ENCODE data around the gene KRT85.

Gene KRT85

DNA sequence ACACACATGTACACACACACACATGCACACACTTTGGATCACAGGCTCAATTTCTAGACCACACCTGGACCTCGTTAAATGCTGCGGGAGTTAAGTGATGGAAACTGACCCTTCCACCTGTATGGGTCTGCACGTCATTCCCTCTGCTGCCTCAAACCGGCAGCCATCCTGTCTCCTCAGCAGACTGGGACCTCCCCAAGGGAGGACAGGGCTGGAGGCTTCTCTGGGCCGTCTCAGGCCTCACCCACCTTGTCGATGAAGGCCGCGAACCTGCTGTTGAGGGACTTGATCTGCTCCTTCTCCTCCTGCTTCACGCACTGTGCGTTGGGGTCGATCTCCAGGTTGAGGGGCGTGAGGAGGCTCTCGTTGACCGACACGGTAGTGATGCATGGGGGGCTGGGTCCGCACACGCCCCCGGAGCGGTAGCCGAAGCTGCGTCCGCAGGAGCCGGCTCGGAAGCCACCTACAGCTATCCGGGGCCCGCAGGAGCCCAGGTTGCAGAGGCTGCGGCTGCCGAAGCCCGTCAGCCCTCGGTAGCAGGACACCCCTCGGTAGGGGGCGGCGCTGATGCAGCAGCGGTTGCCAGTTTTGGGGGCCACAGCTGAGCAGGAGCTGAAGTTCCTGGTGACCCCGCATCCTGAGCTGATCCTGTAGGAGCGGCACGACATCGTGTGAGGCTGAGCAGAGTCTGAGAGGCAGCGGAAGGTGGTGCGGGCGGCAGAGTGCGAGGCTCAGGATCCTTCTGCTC, at the start of gene KRT85:
KRT85 (minus strand) TSS at position 744 of the 748 bp plus-strand sequence; CDS start at position 668, 76 bp downstream.
- FAIRE-seq, result no peak

DNA sequence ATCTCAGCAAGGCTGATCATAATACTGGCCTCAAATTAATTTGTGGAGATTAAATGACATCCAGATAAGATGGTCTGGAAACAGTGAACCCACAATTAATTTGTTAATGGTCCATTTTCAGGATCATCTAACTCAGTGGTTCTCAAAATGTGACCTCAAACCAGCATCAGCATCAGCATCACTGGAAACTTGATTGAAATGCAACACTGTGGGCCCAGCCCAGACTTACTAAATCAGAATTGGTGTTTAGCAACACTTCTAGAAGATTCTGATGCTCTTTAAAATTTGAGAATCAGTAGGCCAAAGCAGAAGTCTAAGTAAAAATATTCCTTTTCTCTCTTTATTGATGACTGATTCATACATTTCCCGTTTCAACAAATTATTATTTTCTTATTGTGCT, 49.5 kb upstream of the KRT85 start:
- FAIRE-seq, result no peak

DNA sequence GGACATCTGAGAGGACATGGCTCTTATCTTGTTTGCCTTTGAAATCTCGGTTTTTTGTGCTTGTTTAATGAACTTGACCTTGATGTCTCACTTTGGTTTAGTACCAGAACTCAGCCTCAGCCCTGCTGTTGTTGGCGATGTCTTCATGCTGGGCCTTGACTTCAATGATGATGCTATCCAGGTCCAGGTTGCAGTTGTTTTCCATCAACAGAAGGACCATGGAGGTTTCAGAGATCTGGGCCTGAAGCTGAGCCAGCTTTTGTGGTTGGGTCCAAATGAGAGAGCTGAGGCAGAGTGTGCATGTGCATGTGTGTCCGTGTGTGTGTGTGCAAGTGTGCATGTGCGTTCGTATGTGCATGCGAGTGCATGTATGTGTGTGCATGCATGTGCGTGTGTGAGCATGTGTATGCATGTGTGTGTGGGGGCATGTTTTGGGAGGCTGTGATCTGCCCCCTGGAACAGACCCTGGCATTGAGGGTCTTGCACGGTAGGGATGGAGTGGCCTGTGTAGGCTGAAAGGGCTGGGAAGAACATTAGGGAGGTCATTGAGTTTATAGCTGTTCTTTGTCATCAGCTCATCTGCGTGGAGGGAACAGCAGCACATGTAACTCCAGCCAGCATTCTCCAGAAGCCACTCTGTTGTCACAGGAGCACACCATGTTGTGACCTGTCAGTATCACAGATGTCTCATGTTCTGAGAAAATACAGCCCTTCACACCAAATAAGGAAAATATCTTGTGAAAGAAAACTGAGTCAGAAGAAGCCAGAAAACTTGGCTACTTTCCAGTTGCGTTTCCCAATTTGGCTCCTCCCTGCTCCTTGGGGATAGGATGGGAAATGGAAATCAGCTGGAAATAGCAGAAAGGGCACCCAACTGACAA, 48.8 kb upstream of the KRT85 start:
- no peak for FAIRE-seq

DNA sequence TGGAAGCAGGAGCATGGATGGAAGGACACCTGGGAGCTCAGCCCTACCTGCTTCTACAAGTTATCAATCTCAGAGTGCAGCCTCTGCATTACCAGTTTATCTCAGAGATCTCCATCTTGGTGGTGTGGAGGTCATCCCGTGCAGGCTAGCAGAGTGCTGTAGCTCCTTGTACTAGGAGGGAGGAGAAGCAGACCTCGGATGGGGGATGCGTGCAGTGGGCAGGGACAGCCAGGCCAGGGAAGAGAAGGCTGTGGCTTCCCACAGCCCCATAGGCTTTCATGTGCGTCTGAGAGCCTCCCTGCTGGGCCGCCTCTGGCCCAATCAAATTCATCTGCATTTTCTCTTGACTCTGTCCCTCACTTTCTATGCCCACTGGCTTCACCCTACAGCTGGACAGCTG, 47.7 kb upstream of the KRT85 start:
- no peak for FAIRE-seq

DNA sequence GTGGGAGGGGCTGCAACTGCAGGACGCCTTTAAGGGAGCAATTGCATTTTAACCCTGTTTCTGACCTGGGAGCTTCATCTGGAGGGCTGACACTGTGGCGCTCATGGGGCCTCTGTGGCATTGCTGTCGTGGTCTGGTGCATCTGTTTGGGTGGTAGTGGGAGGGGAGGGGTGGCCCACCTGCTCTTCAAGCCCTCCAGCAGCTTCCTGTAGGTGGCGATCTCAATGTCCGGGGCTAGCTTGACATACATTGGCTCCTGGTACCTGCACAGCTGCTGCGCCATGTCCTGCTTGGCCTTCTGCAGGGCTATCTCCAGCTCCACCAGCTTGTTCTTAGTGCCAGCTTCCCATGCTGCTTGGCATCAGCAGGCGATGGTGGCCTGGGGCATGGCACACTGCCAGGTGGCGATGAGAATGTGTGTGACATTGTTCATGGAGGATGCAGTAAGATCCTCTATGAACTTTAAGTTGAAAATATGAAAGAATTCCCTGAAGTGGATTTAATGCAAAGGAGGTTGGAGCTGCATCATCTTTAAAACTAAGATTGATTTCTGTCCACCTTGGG, 46.6 kb upstream of the KRT85 start:
- no peak for FAIRE-seq

DNA sequence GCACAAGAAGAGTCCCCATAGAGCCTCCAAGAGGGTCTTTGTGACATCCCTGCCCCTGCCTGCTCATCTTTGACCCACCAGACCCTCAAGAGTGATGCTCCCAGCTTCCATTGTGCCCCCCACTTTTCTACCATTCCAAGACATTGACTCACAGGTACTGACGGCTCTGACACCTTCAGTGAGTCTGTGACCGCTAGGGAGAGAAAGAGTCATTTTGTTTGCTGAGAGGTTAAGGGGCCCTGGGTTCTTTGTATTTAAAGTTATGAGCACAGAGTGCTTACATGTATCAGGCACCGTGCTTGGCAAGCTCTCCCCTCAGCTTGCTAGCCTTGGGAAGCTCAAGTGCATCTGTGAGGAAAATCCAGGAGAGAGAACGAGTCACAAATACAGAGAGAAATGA, 45.9 kb upstream of the KRT85 start:
- no peak for FAIRE-seq

DNA sequence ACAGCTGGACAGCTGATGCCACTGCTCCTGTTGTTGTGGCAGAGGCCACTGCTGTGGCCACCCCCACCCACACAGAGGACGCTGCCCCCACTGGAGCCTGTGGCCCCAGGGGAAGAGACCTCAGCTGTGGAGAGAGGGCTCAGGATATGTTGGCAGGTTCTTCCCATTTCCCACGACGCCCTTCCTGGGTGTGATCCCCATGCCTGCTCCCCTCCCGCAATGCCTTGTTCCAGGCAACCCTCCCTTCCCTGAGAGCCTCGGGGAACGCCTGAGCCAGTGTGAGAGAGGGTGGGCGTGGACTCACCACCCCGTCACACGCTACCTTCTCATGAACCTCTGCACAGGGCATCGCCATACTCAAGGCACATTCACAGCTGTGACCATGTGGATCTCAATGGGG, 44.5 kb upstream of the KRT85 start:
- no peak for FAIRE-seq

DNA sequence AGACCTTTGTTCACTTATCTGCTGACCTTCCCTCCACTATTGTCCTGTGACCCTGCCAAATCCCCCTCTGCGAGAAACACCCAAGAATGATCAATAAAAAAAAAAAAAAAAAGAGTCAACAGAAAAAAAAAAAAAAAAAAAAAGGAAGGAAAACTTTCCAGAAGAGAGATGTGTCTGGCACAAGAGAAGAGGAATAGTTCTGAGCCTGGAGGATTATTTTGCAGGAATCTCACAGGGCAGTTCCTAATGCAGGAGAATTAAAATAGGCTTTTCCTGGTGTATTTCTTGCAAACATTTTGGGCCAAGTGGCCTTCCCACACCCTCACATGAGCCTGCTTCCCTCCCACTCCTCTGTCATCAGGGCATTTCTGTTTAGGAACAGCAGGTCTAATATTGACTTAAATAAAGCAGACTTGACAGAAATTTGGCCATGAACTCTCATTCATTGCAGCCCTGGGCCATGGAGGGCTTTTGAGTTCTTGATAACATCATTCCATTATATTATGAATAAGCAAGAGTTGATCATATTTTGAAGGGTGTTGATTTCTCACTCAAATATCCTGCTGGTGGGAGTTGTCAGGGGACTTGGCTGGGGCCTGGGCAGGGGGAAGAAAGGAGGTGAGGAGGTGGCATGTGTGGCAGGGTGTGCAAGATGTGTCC, 43.4 kb upstream of the KRT85 start:
- peak; percentile 64 for FAIRE-seq

DNA sequence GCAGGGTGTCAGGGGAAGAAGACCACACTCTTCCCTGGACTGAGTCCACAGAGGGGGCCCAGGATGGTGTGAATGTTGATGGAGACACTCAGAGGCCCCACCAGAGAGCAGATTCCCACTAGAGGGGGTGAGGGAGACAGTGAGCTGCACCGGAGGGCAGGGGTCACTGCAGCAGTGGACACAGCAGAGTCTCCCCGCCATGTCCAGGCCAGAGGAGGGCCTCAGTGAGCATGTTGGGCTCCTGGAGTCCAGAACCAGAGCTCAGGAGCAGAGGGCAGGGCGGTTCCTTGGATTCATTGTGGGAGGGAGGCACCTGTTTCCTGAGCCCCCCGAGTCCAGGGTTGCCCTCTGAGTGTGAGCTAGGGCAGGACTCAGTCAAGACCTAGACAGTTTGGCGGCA, 40.6 kb upstream of the KRT85 start:
- FAIRE-seq, result no peak

DNA sequence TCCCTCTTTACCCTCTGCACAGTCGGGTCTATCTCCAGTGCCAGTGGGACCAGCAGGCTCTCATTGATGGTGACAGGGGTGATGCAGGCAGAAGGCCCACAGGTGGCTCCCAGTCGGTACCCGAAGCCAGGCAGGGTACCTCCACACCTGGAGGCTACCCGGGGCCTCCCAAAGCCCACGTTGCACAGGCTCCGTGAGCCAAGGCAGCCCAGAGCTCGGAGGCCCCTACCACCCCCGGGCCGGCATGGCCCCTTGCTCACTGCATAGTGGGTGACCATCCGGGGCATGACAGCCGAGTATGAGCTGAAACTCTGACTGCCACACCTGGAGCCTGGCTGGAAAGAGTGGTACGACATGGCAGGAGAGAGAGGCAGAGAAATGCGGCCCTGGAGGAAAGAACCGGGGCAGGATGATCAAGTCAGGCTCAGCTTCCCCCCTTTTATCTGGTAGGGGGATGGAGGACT, 38.7 kb upstream of the KRT85 start, which contains the start of gene KRT82:
KRT82 (minus strand) TSS at position 414 of the 464 bp plus-strand sequence; CDS start at position 356, 58 bp downstream.
- no peak for FAIRE-seq

DNA sequence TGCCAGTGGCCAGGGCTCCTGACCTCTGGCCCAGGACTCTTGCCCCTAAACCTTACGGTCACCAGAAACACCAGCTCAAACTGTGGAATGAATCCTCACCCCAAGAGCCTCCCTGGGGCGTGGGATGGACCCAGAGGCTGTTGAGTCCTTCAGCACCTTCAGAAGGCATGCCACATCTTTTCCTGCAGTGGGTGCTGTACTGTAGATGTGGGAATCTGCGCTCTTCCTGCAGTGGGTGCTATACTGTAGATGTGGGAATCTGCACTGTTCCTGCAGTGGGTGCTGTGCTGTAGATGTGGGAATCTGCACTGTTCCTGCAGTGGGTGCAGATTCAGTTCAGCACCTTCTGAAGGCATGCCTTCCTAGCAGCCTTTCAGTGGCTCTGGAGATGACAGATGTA, 37.7 kb upstream of the KRT85 start:
- FAIRE-seq, result no peak

DNA sequence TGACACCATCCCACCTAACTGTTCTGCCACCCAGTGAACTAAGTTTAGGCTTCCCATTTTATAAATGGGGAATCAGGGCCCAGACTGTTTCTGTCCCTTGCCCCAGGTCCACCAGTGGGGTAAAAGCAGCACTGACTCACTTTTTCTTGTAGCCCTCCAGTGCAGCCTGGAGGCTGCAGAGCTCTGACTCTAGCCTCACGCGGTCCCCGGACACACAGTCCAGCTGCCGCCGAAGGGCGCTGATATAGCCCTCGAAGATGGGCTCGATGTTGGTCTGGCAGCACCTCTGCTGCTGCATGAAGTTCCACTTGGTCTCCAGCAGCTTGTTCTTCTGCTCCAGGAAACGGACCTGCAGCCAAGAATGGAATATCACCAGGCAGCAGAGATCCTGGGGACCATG, 36.3 kb upstream of the KRT85 start:
- no peak for FAIRE-seq

DNA sequence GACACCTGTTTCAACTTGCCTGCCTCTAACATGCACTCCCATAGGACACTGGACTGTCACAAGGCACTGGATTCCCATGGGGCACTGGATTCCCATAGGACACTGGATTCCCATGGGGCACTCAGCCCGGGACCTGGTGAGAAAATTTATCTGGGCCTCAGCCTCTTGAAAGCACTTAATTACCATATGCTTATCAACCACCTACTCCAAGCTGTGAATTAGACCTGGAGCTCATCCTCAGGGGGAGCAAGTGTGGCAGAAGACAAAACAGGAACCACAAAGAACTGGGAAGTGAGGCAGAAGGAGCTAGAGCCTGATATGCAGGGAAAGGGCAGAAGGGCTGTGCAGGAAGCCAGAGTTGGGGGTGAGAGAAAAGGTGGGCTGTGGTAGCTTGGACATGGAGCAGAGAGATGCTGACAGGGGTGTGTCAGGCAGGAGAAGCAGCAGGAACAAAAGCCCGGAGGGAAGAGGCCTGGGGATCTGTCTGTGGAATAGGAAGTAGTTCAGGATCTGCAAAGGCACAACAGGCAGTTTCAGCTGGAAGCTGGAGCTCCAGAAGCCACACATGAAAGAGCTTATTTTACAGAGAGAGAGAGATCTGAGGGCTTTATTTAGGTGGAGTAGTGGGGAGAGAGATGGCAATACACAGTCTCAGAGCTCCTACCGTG, 35.7 kb upstream of the KRT85 start:
- no peak for FAIRE-seq

DNA sequence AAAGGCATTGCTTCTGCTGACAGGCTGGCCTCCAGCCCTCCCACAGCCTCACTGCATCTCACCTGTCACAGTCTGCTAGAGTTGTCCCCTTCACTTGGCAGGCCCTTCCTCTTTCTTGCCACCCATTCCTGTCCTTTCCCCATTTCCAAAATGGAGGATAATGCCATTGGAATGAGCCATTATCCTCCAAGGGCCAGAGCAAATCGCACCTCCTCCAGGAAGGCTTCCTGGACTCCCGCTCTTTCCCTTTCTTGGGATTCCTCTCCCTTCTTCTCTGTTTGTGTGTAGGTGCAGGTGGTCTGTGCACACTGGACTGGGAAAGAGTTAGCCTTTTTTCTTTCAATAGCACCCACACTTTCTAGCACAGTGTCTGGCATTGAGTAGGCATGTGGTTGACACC, 35.1 kb upstream of the KRT85 start:
- no peak for FAIRE-seq

DNA sequence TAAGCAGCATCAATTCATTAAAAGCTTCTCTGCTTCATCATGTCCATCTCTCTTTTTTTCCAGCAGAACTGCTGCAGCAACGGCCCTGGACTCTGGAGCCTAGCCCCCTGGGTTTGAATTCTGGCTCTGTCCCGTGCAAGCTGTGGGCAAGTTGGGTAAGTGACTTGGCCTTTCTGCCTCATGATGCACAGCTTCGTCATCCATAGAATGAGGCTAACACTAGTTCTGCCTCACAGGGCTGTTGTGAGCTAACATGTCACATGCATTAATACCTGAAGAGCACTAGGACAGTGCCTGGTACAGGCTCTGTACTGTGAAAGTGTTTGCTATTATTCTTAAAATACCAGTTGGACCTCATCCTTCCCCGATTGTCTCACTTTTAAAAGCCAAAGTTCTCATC, 34.6 kb upstream of the KRT85 start:
- no peak for FAIRE-seq

DNA sequence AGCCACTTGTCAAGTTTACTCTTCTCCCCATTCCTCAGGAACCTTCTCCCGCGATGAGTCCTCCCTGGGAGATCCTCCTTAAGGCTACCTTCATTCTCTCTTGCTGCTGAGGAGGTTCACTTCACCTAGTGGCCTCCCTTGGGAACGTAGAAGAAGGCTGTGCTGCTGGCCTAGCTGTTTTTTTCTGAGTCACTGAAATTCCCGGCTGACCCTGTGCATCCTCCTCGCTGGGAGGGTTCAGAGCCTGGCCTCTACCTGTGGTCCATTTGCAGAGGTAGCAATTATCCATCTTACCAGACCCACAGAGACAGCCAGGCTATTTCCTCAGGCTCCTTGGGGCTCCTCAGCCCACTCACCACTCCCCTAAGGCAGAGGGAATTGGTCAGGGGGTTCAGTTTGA, 34.2 kb upstream of the KRT85 start:
- no peak for FAIRE-seq

DNA sequence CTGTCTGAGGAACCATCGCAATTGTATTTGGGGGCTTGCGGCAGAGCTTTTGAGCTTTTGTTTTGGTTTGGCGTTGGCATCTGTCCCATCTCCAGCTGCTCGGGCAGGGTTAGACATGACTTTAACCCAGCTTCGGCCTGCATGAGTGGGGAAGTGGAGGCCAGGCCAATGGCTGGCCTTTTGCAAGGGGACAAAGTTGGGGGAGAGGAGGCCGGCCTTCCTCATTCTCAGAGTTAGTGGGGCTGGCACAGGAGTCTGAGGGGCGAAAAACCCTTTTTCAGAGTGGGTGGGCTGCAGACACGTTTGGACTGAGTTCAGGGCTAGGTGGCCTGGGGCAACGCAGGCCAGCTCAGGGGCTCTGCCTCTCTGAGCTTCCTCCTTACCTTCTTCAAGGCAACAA, 33.6 kb upstream of the KRT85 start:
- FAIRE-seq, result no peak

DNA sequence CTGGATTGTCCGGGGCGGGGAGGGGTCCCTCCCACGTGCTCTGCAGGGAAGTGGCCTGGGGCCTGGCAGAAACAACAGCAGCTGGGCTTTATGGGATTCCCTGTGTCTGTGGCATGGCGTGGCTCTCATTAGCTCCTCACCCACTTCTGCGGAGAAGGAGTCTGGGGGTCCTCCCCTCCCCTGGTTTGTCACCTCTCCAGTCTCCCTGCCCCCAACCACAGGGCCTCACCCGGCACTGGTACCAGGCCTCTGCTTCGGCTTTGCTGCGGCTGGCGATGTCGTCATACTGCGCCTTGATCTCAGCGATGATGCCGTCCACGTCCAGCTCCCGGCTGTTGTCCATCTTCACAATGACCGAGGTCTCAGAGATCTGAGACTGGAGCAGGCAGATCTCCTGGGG, 32.5 kb upstream of the KRT85 start:
- no peak for FAIRE-seq

DNA sequence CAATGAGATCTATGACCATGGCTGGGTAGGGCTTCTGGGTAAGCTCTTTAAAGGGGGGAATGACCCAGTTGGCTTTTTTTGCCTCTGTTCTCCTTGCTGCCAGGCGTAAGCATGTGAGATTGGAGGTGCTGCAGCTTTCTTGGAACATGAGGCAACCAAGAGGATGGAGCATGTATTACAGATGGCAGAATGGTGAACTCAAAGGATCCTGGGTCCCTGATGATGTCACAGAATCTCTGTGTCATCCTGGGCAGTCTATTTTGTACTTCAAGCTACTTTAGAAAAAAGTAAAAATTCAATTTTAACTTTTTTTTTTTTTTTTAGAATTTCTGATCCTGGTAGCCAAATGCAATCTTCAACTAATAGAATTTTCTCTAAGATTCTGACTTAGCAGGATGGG, 30.9 kb upstream of the KRT85 start:
- no peak for FAIRE-seq

DNA sequence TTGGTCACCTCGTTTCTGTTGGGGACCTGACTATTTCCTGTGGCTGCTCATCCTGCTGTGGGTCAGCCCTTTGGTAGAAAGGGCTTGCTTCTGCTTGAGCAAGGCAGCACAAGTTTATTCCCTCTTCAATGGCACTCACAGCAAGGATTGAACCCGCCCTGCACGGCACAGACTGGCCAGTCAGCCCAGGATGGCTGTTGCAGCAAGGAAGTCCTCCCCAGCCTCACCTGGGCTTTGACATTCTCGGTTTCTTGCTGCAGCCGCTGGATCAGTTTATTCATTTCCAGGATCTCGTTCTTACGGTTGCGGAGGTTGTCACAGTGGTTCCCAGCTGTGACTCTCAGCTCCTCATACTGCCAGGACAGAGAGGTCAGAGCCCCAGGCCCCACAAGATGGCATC, 29.4 kb upstream of the KRT85 start:
- FAIRE-seq, result no peak

DNA sequence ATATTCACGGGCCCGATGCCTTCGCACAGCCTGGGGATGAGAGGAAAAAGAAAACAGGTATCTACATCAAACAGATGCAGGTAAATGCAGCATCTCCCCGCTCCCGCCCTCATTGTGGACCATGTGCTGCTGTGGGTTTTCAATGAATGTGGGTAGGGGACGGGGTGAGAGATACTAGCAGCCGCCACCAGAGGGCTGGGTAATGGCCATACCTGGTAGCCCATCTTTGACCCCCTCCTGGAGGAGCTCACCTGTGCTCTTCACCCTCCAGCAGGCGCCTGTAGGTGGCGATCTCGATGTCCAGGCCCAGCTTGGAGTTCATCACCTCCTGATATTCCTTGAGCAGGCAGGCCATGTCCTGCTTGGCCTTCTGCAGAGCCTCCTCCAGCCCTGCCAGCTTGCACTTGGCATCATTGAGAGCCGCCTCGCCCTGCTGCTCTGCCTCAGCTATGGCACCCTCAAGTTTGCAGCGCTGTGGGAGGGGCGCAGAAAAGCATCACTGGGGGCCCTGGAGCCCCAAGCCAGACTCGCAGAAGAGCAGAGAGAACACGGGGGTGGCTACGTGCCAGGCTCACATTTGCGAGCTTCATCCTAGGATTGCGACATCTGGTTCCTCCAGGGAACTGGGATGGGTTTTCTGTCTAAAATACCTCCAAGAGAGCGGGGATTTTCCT, 28.6 kb upstream of the KRT85 start:
- no peak for FAIRE-seq

DNA sequence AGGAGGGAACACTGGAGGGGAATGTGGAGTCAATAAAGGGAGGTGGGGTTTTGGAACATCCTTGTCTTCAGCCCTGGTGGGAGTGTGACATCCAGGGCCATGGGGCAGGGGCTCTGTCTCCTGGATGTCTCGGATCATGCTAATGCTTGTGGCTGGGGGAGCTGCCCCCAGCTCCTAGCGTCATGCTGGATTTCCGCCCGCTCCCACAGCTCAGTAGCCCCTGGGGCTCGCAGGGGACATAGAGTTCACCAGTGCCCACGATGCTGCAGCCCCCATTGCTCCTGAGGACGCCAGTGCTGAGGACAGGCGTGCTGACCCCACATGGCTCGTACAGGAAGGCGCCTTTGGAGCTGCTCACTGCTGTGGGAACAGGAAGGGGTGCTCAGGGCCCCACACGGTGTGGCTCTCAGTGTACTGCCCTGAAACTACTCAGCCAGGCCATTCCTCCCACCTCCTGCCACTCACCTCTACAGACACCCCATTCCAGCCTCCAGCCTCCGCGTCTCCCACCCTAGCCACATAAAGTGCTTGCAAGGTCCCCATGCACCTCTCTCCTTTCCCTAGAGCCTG, 27.6 kb upstream of the KRT85 start:
- FAIRE-seq, result no peak
